Measurements from ENCODE around the gene UNC79. TPM values are rescaled to one million over a fixed set of nuclear protein-coding genes. Genes with fewer than 3 reads are reported as not detected.

Gene UNC79
- total RNA-seq, 1 donor from 2014 or later = 0.41 TPM

- no peak for DNase-seq
Measured at GRCh38 chr14:93548102-93548843, 117.5 kb downstream of the UNC79 start.

- DNase-seq = peak; percentile 9
Measured at GRCh38 chr14:93549595-93549994, 118.9 kb downstream of the UNC79 start.

GRCh38 chr14:93564918-93565317 is 134.2 kb downstream of the UNC79 start:
- no peak for DNase-seq

GRCh38 chr14:93566065-93566693 is 135.4 kb downstream of the UNC79 start:
- DNase-seq = peak; percentile 21

- DNase-seq = no peak
Measured at GRCh38 chr14:93571275-93571674, 140.5 kb downstream of the UNC79 start.

GRCh38 chr14:93579178-93579577 is 148.4 kb downstream of the UNC79 start:
- DNase-seq = no peak

GRCh38 chr14:93582516-93582915 is 151.8 kb downstream of the UNC79 start:
- no peak for DNase-seq

- DNase-seq = no peak
Measured at GRCh38 chr14:93587330-93587729, 156.6 kb downstream of the UNC79 start.

- DNase-seq = no peak
Measured at GRCh38 chr14:93591506-93591905, 160.8 kb downstream of the UNC79 start.

- no peak for DNase-seq
Measured at GRCh38 chr14:93592786-93593185, 162.0 kb downstream of the UNC79 start.

- DNase-seq = no peak
Measured at GRCh38 chr14:93606091-93606490, 175.4 kb downstream of the UNC79 start.

GRCh38 chr14:93619176-93619793 is 188.5 kb downstream of the UNC79 start:
- peak; percentile 70 for DNase-seq

- no peak for DNase-seq
Measured at GRCh38 chr14:93628048-93628447, 197.3 kb downstream of the UNC79 start.

- DNase-seq = no peak
Measured at GRCh38 chr14:93629643-93630042, 198.9 kb downstream of the UNC79 start.

- no peak for DNase-seq
Measured at GRCh38 chr14:93638790-93639189, 208.1 kb downstream of the UNC79 start.

- DNase-seq = no peak
Measured at GRCh38 chr14:93643127-93643526, 212.4 kb downstream of the UNC79 start.

GRCh38 chr14:93643676-93644075 is 212.9 kb downstream of the UNC79 start:
- no peak for DNase-seq

- DNase-seq = peak; percentile 50
Measured at GRCh38 chr14:93645200-93645599, 214.5 kb downstream of the UNC79 start.

- DNase-seq = peak; percentile 5
Measured at GRCh38 chr14:93648440-93649168, 217.9 kb downstream of the UNC79 start.

GRCh38 chr14:93654599-93654998 is 223.9 kb downstream of the UNC79 start:
- no peak for DNase-seq

- peak; percentile 90 for DNase-seq
Measured at GRCh38 chr14:93655078-93655750, 224.5 kb downstream of the UNC79 start.

- no peak for DNase-seq
Measured at GRCh38 chr14:93657875-93658274, 227.1 kb downstream of the UNC79 start.
